Measurements from ENCODE around the gene RGL2. TPM values are rescaled to one million over a fixed set of nuclear protein-coding genes. Genes with fewer than 3 reads are reported as not detected.

Gene RGL2
- total and polyA plus RNA-seq, 10 of the 15 experiments (the other 5 are each of a cell fraction or from before 2014, with no cell fraction given): 0.84 to 21.2 (median 6.8) TPM

DNA sequence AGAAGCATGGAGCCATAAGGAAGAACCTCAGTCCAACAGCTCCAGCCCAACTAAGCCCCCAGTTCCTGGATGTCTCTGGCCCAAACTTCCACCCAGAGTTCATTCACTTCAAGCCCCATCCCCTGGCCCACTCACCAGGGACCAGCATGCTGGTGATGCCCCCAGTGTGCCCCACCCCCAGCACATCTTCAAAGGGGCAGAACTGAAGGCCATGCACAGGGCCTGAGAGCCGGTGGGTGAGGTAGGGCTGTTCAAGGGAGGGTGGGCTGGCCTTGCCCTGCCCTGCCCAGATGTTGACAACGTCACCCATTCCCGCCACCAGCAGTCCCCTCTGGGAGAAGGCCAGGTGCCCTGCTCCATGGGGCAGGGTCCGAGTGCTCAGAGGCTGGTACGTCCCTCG, 18.2 kb downstream of the RGL2 start:
- intact Hi-C loops (cut with micrococcal nuclease; ENCODE audit: unreplicated experiment) (no loop called here), in situ Hi-C loops (cut with MboI) (no loop called here)
- H3K9ac ChIP-seq (ENCODE audit: control insufficient read depth, insufficient read depth, low read length): no peak overlapping the region
- no peak overlapping the region for H3K4me3 ChIP-seq
- ChIA-PET CTCF (no interaction called here), POLR2A (interaction anchor here (1.6 kb wide), 1 partner anchor 8 kb away, joined by 6 read pairs; the partner anchor contains the start of genes RPS18 and VPS52), SMC1A (ENCODE audit: uncharacterized antibody, unreplicated experiment) (no interaction called here), RAD21 (ENCODE audit: unreplicated experiment) (interaction anchor here (0.5 kb wide), 1 partner anchor 65 kb away, joined by 3 read pairs; no protein-coding TSS in a partner anchor)
- 85% methylated on average over 6 of the region's 6 CpGs for WGBS (ENCODE audit: insufficient coverage, insufficient replicate concordance, low lambda C conversion rate, missing lambda C conversion rate)
- FAIRE-seq (no peak), DNase-seq (ENCODE audit: low read depth, low spot score) (no peak), ATAC-seq (no peak)
- no peaks in the 10 kb centered on the region; the same call in 1 of the 2 replicates for H4K20me1 ChIP-seq (ENCODE audit: control insufficient read depth, insufficient read depth)
- peaks cover 24 to 31% of the 10 kb centered on the region in 2 experiments; a peak in 3 of 4 replicates for H3K36me3 ChIP-seq (ENCODE audit: control insufficient read depth in 2 of 2, insufficient read depth in 2 of 2, low read length in 1 of 2)
- H3K9me3 ChIP-seq (replicated peaks; ENCODE audit: control insufficient read depth, insufficient read depth, low read length): no peaks in the 10 kb centered on the region
- H3K27me3 ChIP-seq (replicated peaks in 1 of 2; ENCODE audit: control insufficient read depth in 2 of 2, insufficient read depth in 2 of 2, low read length in 1 of 2): no peaks in the 10 kb centered on the region
- peaks cover 15% of the 10 kb centered on the region for H3K4me1 ChIP-seq (ENCODE audit: control insufficient read depth, insufficient read depth, low read length)
- H3K79me2 ChIP-seq (ENCODE audit: control insufficient read depth, insufficient read depth, low read length): peaks cover 19% of the 10 kb centered on the region
- H3K4me2 ChIP-seq (ENCODE audit: control insufficient read depth, insufficient read depth): no peak overlapping the region
- H3K27ac ChIP-seq (ENCODE audit: control insufficient read depth, insufficient read depth): no peak overlapping the region; the same call in 1 of the 2 replicates
- H2AFZ ChIP-seq (ENCODE audit: control insufficient read depth, low read depth, low read length): no peak overlapping the region
- no TSS peak for BruUV-seq (replicated peaks)
- no peak for TF ChIP-seq SRF (IDR thresholded peaks at IDR 0.05; ENCODE audit: low read depth in 2 of 2, low read length in 2 of 2)
- no peak for TF ChIP-seq DPF2 (IDR thresholded peaks at IDR 0.05)
- no peak for TF ChIP-seq ETV6 (conservative IDR thresholded peaks at IDR 0.05 in 1 of 2, IDR thresholded peaks at IDR 0.05 in 1 of 2; ENCODE audit: borderline replicate concordance in 1 of 2, low read depth in 1 of 2)
- TF ChIP-seq, protein P1, sequence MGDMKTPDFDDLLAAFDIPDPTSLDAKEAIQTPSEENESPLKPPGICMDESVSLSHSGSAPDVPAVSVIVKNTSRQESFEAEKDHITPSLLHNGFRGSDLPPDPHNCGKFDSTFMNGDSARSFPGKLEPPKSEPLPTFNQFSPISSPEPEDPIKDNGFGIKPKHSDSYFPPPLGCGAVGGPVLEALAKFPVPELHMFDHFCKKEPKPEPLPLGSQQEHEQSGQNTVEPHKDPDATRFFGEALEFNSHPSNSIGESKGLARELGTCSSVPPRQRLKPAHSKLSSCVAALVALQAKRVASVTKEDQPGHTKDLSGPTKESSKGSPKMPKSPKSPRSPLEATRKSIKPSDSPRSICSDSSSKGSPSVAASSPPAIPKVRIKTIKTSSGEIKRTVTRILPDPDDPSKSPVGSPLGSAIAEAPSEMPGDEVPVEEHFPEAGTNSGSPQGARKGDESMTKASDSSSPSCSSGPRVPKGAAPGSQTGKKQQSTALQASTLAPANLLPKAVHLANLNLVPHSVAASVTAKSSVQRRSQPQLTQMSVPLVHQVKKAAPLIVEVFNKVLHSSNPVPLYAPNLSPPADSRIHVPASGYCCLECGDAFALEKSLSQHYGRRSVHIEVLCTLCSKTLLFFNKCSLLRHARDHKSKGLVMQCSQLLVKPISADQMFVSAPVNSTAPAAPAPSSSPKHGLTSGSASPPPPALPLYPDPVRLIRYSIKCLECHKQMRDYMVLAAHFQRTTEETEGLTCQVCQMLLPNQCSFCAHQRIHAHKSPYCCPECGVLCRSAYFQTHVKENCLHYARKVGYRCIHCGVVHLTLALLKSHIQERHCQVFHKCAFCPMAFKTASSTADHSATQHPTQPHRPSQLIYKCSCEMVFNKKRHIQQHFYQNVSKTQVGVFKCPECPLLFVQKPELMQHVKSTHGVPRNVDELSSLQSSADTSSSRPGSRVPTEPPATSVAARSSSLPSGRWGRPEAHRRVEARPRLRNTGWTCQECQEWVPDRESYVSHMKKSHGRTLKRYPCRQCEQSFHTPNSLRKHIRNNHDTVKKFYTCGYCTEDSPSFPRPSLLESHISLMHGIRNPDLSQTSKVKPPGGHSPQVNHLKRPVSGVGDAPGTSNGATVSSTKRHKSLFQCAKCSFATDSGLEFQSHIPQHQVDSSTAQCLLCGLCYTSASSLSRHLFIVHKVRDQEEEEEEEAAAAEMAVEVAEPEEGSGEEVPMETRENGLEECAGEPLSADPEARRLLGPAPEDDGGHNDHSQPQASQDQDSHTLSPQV (IDR thresholded peaks at IDR 0.05): no peak
- no peak for TF ChIP-seq SP1 (IDR thresholded peaks at IDR 0.05; ENCODE audit: low read depth, low read length)
- TF ChIP-seq, protein P2, sequence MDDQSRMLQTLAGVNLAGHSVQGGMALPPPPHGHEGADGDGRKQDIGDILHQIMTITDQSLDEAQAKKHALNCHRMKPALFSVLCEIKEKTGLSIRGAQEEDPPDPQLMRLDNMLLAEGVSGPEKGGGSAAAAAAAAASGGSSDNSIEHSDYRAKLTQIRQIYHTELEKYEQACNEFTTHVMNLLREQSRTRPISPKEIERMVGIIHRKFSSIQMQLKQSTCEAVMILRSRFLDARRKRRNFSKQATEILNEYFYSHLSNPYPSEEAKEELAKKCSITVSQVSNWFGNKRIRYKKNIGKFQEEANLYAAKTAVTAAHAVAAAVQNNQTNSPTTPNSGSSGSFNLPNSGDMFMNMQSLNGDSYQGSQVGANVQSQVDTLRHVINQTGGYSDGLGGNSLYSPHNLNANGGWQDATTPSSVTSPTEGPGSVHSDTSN (IDR thresholded peaks at IDR 0.05; ENCODE audit: insufficient replicate concordance, low read depth, low read length): no peak
- TF ChIP-seq CHD1 (IDR thresholded peaks at IDR 0.05; ENCODE audit: low read depth, low read length): no peak
- TF ChIP-seq HDAC2 (IDR thresholded peaks at IDR 0.05): no peak
- TF ChIP-seq SPI1 (IDR thresholded peaks at IDR 0.05; ENCODE audit: borderline replicate concordance, insufficient read depth, low read depth, low read length): no peak
- TF ChIP-seq TAF1 (IDR thresholded peaks at IDR 0.05; ENCODE audit: borderline replicate concordance, low read depth, low read length): no peak
- TF ChIP-seq, protein P3, sequence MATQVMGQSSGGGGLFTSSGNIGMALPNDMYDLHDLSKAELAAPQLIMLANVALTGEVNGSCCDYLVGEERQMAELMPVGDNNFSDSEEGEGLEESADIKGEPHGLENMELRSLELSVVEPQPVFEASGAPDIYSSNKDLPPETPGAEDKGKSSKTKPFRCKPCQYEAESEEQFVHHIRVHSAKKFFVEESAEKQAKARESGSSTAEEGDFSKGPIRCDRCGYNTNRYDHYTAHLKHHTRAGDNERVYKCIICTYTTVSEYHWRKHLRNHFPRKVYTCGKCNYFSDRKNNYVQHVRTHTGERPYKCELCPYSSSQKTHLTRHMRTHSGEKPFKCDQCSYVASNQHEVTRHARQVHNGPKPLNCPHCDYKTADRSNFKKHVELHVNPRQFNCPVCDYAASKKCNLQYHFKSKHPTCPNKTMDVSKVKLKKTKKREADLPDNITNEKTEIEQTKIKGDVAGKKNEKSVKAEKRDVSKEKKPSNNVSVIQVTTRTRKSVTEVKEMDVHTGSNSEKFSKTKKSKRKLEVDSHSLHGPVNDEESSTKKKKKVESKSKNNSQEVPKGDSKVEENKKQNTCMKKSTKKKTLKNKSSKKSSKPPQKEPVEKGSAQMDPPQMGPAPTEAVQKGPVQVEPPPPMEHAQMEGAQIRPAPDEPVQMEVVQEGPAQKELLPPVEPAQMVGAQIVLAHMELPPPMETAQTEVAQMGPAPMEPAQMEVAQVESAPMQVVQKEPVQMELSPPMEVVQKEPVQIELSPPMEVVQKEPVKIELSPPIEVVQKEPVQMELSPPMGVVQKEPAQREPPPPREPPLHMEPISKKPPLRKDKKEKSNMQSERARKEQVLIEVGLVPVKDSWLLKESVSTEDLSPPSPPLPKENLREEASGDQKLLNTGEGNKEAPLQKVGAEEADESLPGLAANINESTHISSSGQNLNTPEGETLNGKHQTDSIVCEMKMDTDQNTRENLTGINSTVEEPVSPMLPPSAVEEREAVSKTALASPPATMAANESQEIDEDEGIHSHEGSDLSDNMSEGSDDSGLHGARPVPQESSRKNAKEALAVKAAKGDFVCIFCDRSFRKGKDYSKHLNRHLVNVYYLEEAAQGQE (IDR thresholded peaks at IDR 0.05; ENCODE audit: low read depth, low read length): no peak
- TF ChIP-seq BACH1 (IDR thresholded peaks at IDR 0.05; ENCODE audit: borderline replicate concordance): no peak
- no peak for TF ChIP-seq ZZZ3 (IDR thresholded peaks at IDR 0.05; ENCODE audit: control insufficient read depth, insufficient read length, low read depth)
- no peak for TF ChIP-seq FOXM1 (IDR thresholded peaks at IDR 0.05; ENCODE audit: low read depth, low read length)
- TF ChIP-seq, protein P4, sequence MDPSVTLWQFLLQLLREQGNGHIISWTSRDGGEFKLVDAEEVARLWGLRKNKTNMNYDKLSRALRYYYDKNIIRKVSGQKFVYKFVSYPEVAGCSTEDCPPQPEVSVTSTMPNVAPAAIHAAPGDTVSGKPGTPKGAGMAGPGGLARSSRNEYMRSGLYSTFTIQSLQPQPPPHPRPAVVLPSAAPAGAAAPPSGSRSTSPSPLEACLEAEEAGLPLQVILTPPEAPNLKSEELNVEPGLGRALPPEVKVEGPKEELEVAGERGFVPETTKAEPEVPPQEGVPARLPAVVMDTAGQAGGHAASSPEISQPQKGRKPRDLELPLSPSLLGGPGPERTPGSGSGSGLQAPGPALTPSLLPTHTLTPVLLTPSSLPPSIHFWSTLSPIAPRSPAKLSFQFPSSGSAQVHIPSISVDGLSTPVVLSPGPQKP (IDR thresholded peaks at IDR 0.05; ENCODE audit: low read depth, low read length): no peak
